Testis (tissue), 3 donors: ENCODE measurements around the gene GCFC2. TPM values are rescaled to one million over a fixed set of nuclear protein-coding genes. Genes with fewer than 3 reads are reported as not detected.

Experiments used
- DNase-seq: peaks from one replicate; pipeline ENCODE4 v3.0.0-alpha.2; 2019
- H3K27ac ChIP-seq, 2 donors: fragments of 200-600 bp; sonication (generic); one replicate each; pipeline ENCODE4 v1.5.1; 2019
- H3K27me3 ChIP-seq: fragments of 200-600 bp; sonication (generic); one replicate; pipeline ENCODE4 v1.5.1; 2019
- H3K36me3 ChIP-seq: fragments of 200-600 bp; sonication (generic); one replicate; pipeline ENCODE4 v1.5.1; 2017; ENCODE audit warnings: low read depth; ENCODE audit errors: missing control alignments
- H3K4me1 ChIP-seq: fragments of 200-600 bp; sonication (generic); one replicate; pipeline ENCODE4 v1.5.1; 2019
- H3K4me3 ChIP-seq, 2 donors: fragments of 200-600 bp; sonication (generic); one replicate each; pipeline ENCODE4 v1.5.1; 2017 to 2019
- H3K9me3 ChIP-seq: fragments of 200-600 bp; sonication (generic); one replicate; pipeline ENCODE4 v1.5.1; 2017
- CTCF ChIP-seq, 3 experiments: fragments of 450-650 bp in 2 of 3; fragments of 200-600 bp in 1 of 3; sonication (generic) in 1 of 3; IDR thresholded peaks; one replicate each; pipeline ENCODE4 v1.5.1; 2016 to 2019; ENCODE audit warnings: antibody characterized with exemption in 3 of 3, mild to moderate bottlenecking in 2 of 3, moderate library complexity in 1 of 3
- POLR2A ChIP-seq: fragments of 450-650 bp; IDR thresholded peaks from one replicate; pipeline ENCODE4 v1.6.1; 2017; ENCODE audit warnings: antibody characterized with exemption, mild to moderate bottlenecking, moderate library complexity
- WGBS, 2 donors: methylation state at CpG; one replicate each; pipeline ENCODE4 v1.1.5; 2018; 5-methylcytosine and 5-hydroxymethylcytosine counted together
- intact Hi-C: fragments of 100-400 bp; cut with DNase I; formaldehyde crosslinking; loops from one replicate; pipeline ENCODE4 v1.15.1; 2023; ENCODE audit warnings: low total_unique reads
- polyA plus RNA-seq: library from polyadenylated mRNA; stranded (reverse); fragments of 350-450 nt; fragmentation: Illumina TruSeq; extraction: RNeasy Lipid Tissue Mini Kit (QIAGEN cat#74804); gene quantifications from one replicate; pipeline ENCODE4 v1.2.3, GENCODE V29; 2014; ENCODE audit warnings: low read depth, low replicate concordance; ENCODE audit not compliant: insufficient read depth
- total RNA-seq, 2 donors: library from RNA; depleted of rRNA; stranded (reverse); fragments of >200 nt; gene quantifications; one replicate each; pipeline ENCODE4 v1.2.3, GENCODE V29; 2016

Gene GCFC2
- total and polyA plus RNA-seq, 3 donors from 2014 or later, result 19.2 to 40.4 (median 33.0) TPM

GRCh38 chr2:75632091-75632701 lies 78.5 kb downstream of the GCFC2 start:
- TF ChIP-seq CTCF (IDR thresholded peaks at IDR 0.05), result no peak
- Histone ChIP-seq H3K36me3 (no peaks in the 10 kb centered on the region), H3K27me3 (no peaks in the 10 kb centered on the region), H3K4me3 (no peak overlapping the region), H3K9me3 (no peaks in the 10 kb centered on the region), H3K4me1 (peaks cover 10% of the 10 kb centered on the region), H3K27ac (peak overlapping the region in 1 of 2 donors; percentile 25)
- DNase-seq, result no peak
- intact Hi-C loops, result no loop called here
- WGBS, 2 donors, result 52 to 55% methylated on average over 5 of the region's 5 CpGs

- TF ChIP-seq POLR2A (no peak), CTCF (IDR thresholded peaks at IDR 0.05) (peak; percentile 46 to 80 (median 64))
- no peaks in the 10 kb centered on the region for H3K9me3 ChIP-seq
- H3K36me3 ChIP-seq, result no peaks in the 10 kb centered on the region
- intact Hi-C loops, result no loop called here
- no peak overlapping the region for H3K27ac ChIP-seq
- no peak overlapping the region for H3K4me3 ChIP-seq
- peak; percentile 89 for DNase-seq
- no peaks in the 10 kb centered on the region for H3K27me3 ChIP-seq
- peaks cover 6% of the 10 kb centered on the region for H3K4me1 ChIP-seq
- WGBS, 2 donors, result 15 to 17% methylated on average over 4 of the region's 4 CpGs
Observed at GRCh38 chr2:75627902-75628504, 82.7 kb downstream of the GCFC2 start.

GRCh38 chr2:75622929-75623328 lies 87.8 kb downstream of the GCFC2 start:
- H3K36me3 ChIP-seq, result no peaks in the 10 kb centered on the region
- 86 to 91% methylated on average over 3 of the region's 3 CpGs for WGBS, 2 donors
- intact Hi-C loops, result no loop called here
- H3K4me3 ChIP-seq, result no peak overlapping the region
- no peaks in the 10 kb centered on the region for H3K4me1 ChIP-seq
- no peak for TF ChIP-seq CTCF (IDR thresholded peaks at IDR 0.05)
- H3K9me3 ChIP-seq, result no peaks in the 10 kb centered on the region
- no peak overlapping the region for H3K27ac ChIP-seq
- no peak for DNase-seq
- H3K27me3 ChIP-seq, result no peaks in the 10 kb centered on the region

- Histone ChIP-seq H3K9me3 (no peaks in the 10 kb centered on the region), H3K4me1 (no peaks in the 10 kb centered on the region), H3K27me3 (no peaks in the 10 kb centered on the region), H3K27ac (no peak overlapping the region), H3K36me3 (no peaks in the 10 kb centered on the region), H3K4me3 (no peak overlapping the region)
- 42 to 77% methylated on average over 2 of the region's 2 CpGs for WGBS, 2 donors
- intact Hi-C loops, result no loop called here
- DNase-seq, result no peak
- TF ChIP-seq CTCF (IDR thresholded peaks at IDR 0.05), result no peak
- TF ChIP-seq POLR2A, result no peak
Observed at GRCh38 chr2:75622500-75622899, 88.2 kb downstream of the GCFC2 start.

GRCh38 chr2:75621228-75621627 lies 89.5 kb downstream of the GCFC2 start:
- no peak overlapping the region for H3K27ac ChIP-seq
- H3K36me3 ChIP-seq, result no peaks in the 10 kb centered on the region
- H3K27me3 ChIP-seq, result no peaks in the 10 kb centered on the region
- H3K9me3 ChIP-seq, result no peaks in the 10 kb centered on the region
- H3K4me1 ChIP-seq, result no peaks in the 10 kb centered on the region
- no peak overlapping the region for H3K4me3 ChIP-seq
- DNase-seq, result no peak
- TF ChIP-seq POLR2A (no peak), CTCF (IDR thresholded peaks at IDR 0.05) (no peak)
- intact Hi-C loops, result no loop called here
- WGBS, 2 donors, result 87 to 91% methylated on average over 4 of the region's 4 CpGs
